Gastrocnemius medialis (tissue), 4 donors: Measurements from ENCODE around the gene CD300LD. TPM values are rescaled to one million over a fixed set of nuclear protein-coding genes. Genes with fewer than 3 reads are reported as not detected.

Source experiments
- ATAC-seq, 2 donors: fragments of 150-250 bp; one replicate each; pipeline ENCODE4 v1.9.1; 2016
- DNase-seq, 2 donors: peaks; one replicate each; pipeline ENCODE4 v3.0.0-alpha.2; 2019
- H3K27ac ChIP-seq, 4 donors: fragments of 200-600 bp; sonication (generic); 1 replicate in 1 of 4; 2 replicates in 3 of 4; pipeline ENCODE4 v1.5.1; 2016 to 2018; ENCODE audit warnings: mild to moderate bottlenecking in 2 of 4, moderate library complexity in 1 of 4
- H3K27me3 ChIP-seq, 3 donors: fragments of 200-600 bp; sonication (generic) in 2 of 3; 1 replicate in 1 of 3; 2 replicates in 2 of 3; pipeline versions ENCODE4 v1.5.1 to v1.6.0; 2016 to 2019; ENCODE audit warnings: mild to moderate bottlenecking in 1 of 3, moderate library complexity in 1 of 3
- H3K36me3 ChIP-seq, 2 donors: fragments of 200-600 bp; sonication (generic) in 1 of 2; one replicate each; pipeline ENCODE4 v1.5.1; 2017 to 2018
- H3K4me1 ChIP-seq, 2 donors: fragments of 200-600 bp; sonication (generic) in 1 of 2; one replicate each; pipeline ENCODE4 v1.5.1; 2016 to 2017; ENCODE audit warnings: mild to moderate bottlenecking in 2 of 2
- H3K4me3 ChIP-seq, 4 donors: fragments of 200-600 bp; sonication (generic) in 3 of 4; 1 replicate in 1 of 4; 2 replicates in 3 of 4; pipeline ENCODE4 v1.5.1; 2016 to 2019; ENCODE audit warnings: mild to moderate bottlenecking in 2 of 4
- H3K9me3 ChIP-seq, 3 donors: fragments of 200-600 bp; sonication (generic) in 2 of 3; 1 replicate in 1 of 3; 2 replicates in 2 of 3; pipeline ENCODE4 v1.5.1; 2016 to 2019
- POLR2A ChIP-seq, 2 donors: fragments of 450-650 bp; IDR thresholded peaks; one replicate each; pipeline ENCODE4 v1.6.1; 2017; ENCODE audit warnings: antibody characterized with exemption in 2 of 2, mild to moderate bottlenecking in 2 of 2, moderate library complexity in 2 of 2
- in situ Hi-C, 4 donors: fragments of 200-750 bp; cut with MboI; loops; one replicate each; pipeline versions ENCODE4 v1.15.0 to v1.8.0; 2017; ENCODE audit warnings: low sequenced_read_pairs in 4 of 4
- intact Hi-C: fragments of 100-400 bp; cut with DNase I; formaldehyde crosslinking; loops from one replicate; pipeline ENCODE4 v1.15.1; 2023; ENCODE audit warnings: low total_unique reads
- total RNA-seq, 4 donors: library from RNA; depleted of rRNA; stranded (reverse); fragments of >200 nt; gene quantifications; one replicate each; pipeline versions ENCODE4 v1.1.0 to v1.2.3, GENCODE V29; 2016
- TF ChIP-seq, protein P1 (sequence below), 5 experiments: fragments of 450-650 bp in 3 of 5; fragments of 200-600 bp in 2 of 5; sonication (generic) in 2 of 5; IDR thresholded peaks in 4 of 5; conservative IDR thresholded peaks in 1 of 5; 1 replicate in 4 of 5; 2 replicates in 1 of 5; pipeline ENCODE4 v1.5.1; 2016 to 2019; ENCODE audit warnings: antibody characterized with exemption in 5 of 5, mild to moderate bottlenecking in 3 of 5, moderate library complexity in 3 of 5

Gene CD300LD
- total RNA-seq, 4 donors from 2014 or later = not detected

DNA sequence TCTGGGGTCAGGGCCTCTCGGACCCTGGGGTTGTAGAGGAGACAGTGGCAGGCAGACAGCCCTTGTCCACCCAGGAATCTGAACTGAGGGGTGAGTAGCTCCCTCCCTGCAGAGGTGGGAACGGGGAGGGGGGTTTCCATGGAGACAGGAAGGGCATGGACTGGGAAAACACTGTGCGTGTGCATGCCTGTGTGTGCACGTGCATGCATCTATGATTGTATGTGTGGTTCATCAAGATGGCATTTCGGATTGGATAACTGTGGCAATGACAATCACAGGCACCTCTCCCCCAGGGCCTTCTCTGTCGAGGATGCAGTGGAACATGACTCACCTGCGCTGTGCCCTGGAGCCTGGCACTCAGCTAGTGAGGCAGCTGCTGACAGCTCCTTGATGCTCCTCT is 40.0 kb downstream of the CD300LD start:
- Histone ChIP-seq H3K4me3 (no peak overlapping the region), H3K27ac (no peak overlapping the region), H3K27me3 (peaks cover 0 to 4% (median 3%) of the 10 kb centered on the region in 3 donors), H3K4me1 (no peaks in the 10 kb centered on the region), H3K9me3 (no peaks in the 10 kb centered on the region), H3K36me3 (no peaks in the 10 kb centered on the region)
- DNase-seq (no peak), ATAC-seq (no peak)
- TF ChIP-seq, protein P1, sequence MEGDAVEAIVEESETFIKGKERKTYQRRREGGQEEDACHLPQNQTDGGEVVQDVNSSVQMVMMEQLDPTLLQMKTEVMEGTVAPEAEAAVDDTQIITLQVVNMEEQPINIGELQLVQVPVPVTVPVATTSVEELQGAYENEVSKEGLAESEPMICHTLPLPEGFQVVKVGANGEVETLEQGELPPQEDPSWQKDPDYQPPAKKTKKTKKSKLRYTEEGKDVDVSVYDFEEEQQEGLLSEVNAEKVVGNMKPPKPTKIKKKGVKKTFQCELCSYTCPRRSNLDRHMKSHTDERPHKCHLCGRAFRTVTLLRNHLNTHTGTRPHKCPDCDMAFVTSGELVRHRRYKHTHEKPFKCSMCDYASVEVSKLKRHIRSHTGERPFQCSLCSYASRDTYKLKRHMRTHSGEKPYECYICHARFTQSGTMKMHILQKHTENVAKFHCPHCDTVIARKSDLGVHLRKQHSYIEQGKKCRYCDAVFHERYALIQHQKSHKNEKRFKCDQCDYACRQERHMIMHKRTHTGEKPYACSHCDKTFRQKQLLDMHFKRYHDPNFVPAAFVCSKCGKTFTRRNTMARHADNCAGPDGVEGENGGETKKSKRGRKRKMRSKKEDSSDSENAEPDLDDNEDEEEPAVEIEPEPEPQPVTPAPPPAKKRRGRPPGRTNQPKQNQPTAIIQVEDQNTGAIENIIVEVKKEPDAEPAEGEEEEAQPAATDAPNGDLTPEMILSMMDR (IDR thresholded peaks at IDR 0.05 in 4 of 5, conservative IDR thresholded peaks at IDR 0.05 in 1 of 5) = no peak
- TF ChIP-seq POLR2A (IDR thresholded peaks at IDR 0.05) = no peak
- in situ Hi-C loops (no loop called here), intact Hi-C loops (no loop called here)

DNA sequence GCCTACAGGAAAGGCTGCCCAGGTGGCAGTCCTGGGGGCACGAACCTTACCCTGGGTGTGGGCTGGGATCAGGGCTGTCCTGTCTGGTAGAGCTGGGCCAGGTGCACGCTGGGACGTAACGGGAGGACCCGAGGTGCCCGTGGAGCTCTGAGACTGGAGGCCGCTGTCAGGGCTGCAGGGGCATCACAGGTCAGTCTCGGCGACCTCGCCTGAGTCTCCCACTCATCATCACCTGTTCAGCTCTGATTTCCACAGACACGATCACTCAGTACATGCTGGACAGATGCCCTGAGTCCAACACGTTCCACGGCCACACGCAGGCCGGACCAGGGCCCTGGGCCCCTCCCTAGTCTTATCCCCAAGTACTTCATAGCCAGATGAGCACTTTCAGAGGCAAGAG is 41.5 kb downstream of the CD300LD start:
- in situ Hi-C loops = no loop called here
- no peak for DNase-seq

GRCh38 chr17:74549343-74549742 is 42.7 kb downstream of the CD300LD start:
- intact Hi-C loops (no loop called here), in situ Hi-C loops (no loop called here)
- H3K9me3 ChIP-seq = no peaks in the 10 kb centered on the region
- H3K27me3 ChIP-seq = peaks cover 0 to 4% (median 3%) of the 10 kb centered on the region in 3 donors
- no peak for ATAC-seq
- TF ChIP-seq POLR2A (IDR thresholded peaks at IDR 0.05) = no peak
- TF ChIP-seq, protein P1 (IDR thresholded peaks at IDR 0.05 in 4 of 5, conservative IDR thresholded peaks at IDR 0.05 in 1 of 5) = no peak
- DNase-seq = no peak
- H3K27ac ChIP-seq = no peak overlapping the region
- no peaks in the 10 kb centered on the region for H3K36me3 ChIP-seq
- H3K4me3 ChIP-seq = no peak overlapping the region
- H3K4me1 ChIP-seq = no peaks in the 10 kb centered on the region

More for the DNA sequence above, 41.5 kb downstream of the CD300LD start:
- no peaks in the 10 kb centered on the region for H3K4me1 ChIP-seq
- intact Hi-C loops = no loop called here
- H3K27me3 ChIP-seq = peaks cover 0 to 4% (median 3%) of the 10 kb centered on the region in 3 donors
- no peak overlapping the region for H3K4me3 ChIP-seq
- H3K36me3 ChIP-seq = no peaks in the 10 kb centered on the region
- no peak for ATAC-seq
- no peak overlapping the region for H3K27ac ChIP-seq
- H3K9me3 ChIP-seq = no peaks in the 10 kb centered on the region
- TF ChIP-seq, protein P1 (IDR thresholded peaks at IDR 0.05 in 4 of 5, conservative IDR thresholded peaks at IDR 0.05 in 1 of 5) = no peak
- TF ChIP-seq POLR2A (IDR thresholded peaks at IDR 0.05) = no peak

DNA sequence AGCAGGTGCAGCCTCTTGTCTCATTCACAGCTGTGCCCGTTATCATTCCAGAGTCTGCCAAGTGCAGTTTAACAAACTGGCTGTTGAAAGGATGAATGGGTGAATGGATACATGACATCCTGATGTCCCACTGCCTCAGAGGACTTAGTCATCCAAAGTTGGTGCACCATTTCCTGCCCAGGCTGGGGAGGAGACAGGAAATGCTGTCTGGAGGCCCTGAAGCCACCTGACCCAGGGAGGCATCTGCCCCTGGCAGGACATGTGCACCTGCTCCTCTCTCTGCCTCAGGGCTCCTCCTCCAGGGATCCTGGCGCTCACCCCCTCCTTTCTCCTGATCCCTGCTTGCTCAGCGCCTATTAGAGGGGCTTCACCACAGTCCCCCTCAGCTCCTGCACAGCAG is 44.3 kb downstream of the CD300LD start:
- Histone ChIP-seq H3K4me3 (no peak overlapping the region), H3K36me3 (no peaks in the 10 kb centered on the region), H3K4me1 (no peaks in the 10 kb centered on the region), H3K27ac (no peak overlapping the region), H3K27me3 (peaks cover 0 to 4% (median 3%) of the 10 kb centered on the region in 3 donors), H3K9me3 (no peaks in the 10 kb centered on the region)
- intact Hi-C loops = no loop called here
- no peak for ATAC-seq
- in situ Hi-C loops = no loop called here
- TF ChIP-seq POLR2A (IDR thresholded peaks at IDR 0.05) = no peak
- TF ChIP-seq, protein P1 (IDR thresholded peaks at IDR 0.05 in 4 of 5, conservative IDR thresholded peaks at IDR 0.05 in 1 of 5) = no peak
- DNase-seq = no peak

GRCh38 chr17:74547264-74547663 is 44.8 kb downstream of the CD300LD start:
- Histone ChIP-seq H3K27me3 (peaks cover 0 to 4% (median 3%) of the 10 kb centered on the region in 3 donors), H3K4me1 (no peaks in the 10 kb centered on the region), H3K36me3 (no peaks in the 10 kb centered on the region), H3K27ac (no peak overlapping the region), H3K4me3 (no peak overlapping the region), H3K9me3 (no peaks in the 10 kb centered on the region)
- DNase-seq (no peak), ATAC-seq (no peak)
- intact Hi-C loops = no loop called here
- TF ChIP-seq POLR2A (IDR thresholded peaks at IDR 0.05) = no peak
- TF ChIP-seq, protein P1 (IDR thresholded peaks at IDR 0.05 in 4 of 5, conservative IDR thresholded peaks at IDR 0.05 in 1 of 5) = no peak
- in situ Hi-C loops = no loop called here
